Trophoblast cell (in vitro differentiated cells and primary cell): Measurements from ENCODE around the gene MRPL23.

ENCODE experiments used
- DNase-seq, 2 donors: peaks; one replicate each; pipeline ENCODE4 v3.0.0-alpha.2; 2016
- H2AFZ ChIP-seq: 2 replicates; pipeline ENCODE4 v1.6.1; 2013; ENCODE audit warnings: low read length, moderate library complexity, mild to moderate bottlenecking; ENCODE audit not compliant: insufficient read depth, poor library complexity
- H2AK5ac ChIP-seq: 2 replicates; pipeline ENCODE4 v1.6.1; 2013; ENCODE audit warnings: mild to moderate bottlenecking, low read length
- H2BK120ac ChIP-seq: 2 replicates; pipeline ENCODE4 v1.6.1; 2013; ENCODE audit warnings: low read length, mild to moderate bottlenecking, moderate library complexity; ENCODE audit not compliant: insufficient read depth, poor library complexity
- H2BK12ac ChIP-seq: 2 replicates; pipeline ENCODE4 v1.6.1; 2013; ENCODE audit warnings: mild to moderate bottlenecking, low read length, moderate library complexity
- H2BK5ac ChIP-seq: 2 replicates; pipeline ENCODE4 v1.6.1; 2013; ENCODE audit warnings: low read length, low read depth, moderate library complexity, mild to moderate bottlenecking; ENCODE audit not compliant: poor library complexity
- H3K14ac ChIP-seq: 2 replicates; pipeline ENCODE4 v1.6.1; 2013; ENCODE audit warnings: mild to moderate bottlenecking, low read length
- H3K18ac ChIP-seq: 2 replicates; pipeline ENCODE4 v1.6.1; 2013; ENCODE audit warnings: mild to moderate bottlenecking, low read length
- H3K23ac ChIP-seq: 2 replicates; pipeline ENCODE4 v1.6.1; 2013; ENCODE audit warnings: low read length
- H3K27ac ChIP-seq: 2 replicates; pipeline ENCODE4 v1.5.1; 2013; ENCODE audit warnings: low read depth, mild to moderate bottlenecking, inconsistent platforms, low read length, moderate library complexity
- H3K27me3 ChIP-seq: 2 replicates; pipeline ENCODE4 v1.6.1; 2013; ENCODE audit warnings: inconsistent platforms, mild to moderate bottlenecking, low read length, moderate library complexity; ENCODE audit not compliant: insufficient read depth
- H3K36me3 ChIP-seq, 2 experiments: 1 replicate in 1 of 2; 2 replicates in 1 of 2; pipeline ENCODE4 v1.6.1; 2013; ENCODE audit warnings: low read length in 2 of 2, mild to moderate bottlenecking in 2 of 2, moderate library complexity in 1 of 2; ENCODE audit not compliant: insufficient read depth in 2 of 2, control insufficient read depth in 1 of 2
- H3K4ac ChIP-seq: 2 replicates; pipeline ENCODE4 v1.6.1; 2013; ENCODE audit warnings: low read depth, mild to moderate bottlenecking, low read length, moderate library complexity
- H3K4me1 ChIP-seq, 2 experiments: 1 replicate in 1 of 2; 2 replicates in 1 of 2; pipeline ENCODE4 v1.6.1; 2013; ENCODE audit warnings: low read length in 2 of 2, mild to moderate bottlenecking in 2 of 2, moderate library complexity in 1 of 2; ENCODE audit not compliant: insufficient read depth in 2 of 2, control insufficient read depth in 1 of 2
- H3K4me2 ChIP-seq: 2 replicates; pipeline ENCODE4 v1.6.1; 2013; ENCODE audit warnings: inconsistent platforms, mild to moderate bottlenecking, low read length, moderate library complexity
- H3K4me3 ChIP-seq: 2 replicates; pipeline ENCODE4 v1.5.1; 2013; ENCODE audit warnings: mild to moderate bottlenecking, low read depth, low read length, inconsistent platforms
- H3K79me1 ChIP-seq: one replicate; pipeline ENCODE4 v1.6.1; 2013; ENCODE audit warnings: low read length
- H3K79me2 ChIP-seq: 2 replicates; pipeline ENCODE4 v1.6.1; 2013; ENCODE audit warnings: low read length, mild to moderate bottlenecking; ENCODE audit not compliant: control insufficient read depth, insufficient read depth, poor library complexity
- H3K9ac ChIP-seq: 2 replicates; pipeline ENCODE4 v1.6.1; 2013; ENCODE audit warnings: mild to moderate bottlenecking, low read length
- H3K9me3 ChIP-seq: 2 replicates; pipeline ENCODE4 v1.6.1; 2013; ENCODE audit warnings: low read depth, mild to moderate bottlenecking, control low read depth, inconsistent platforms, low read length; ENCODE audit not compliant: insufficient read depth
- H4K12ac ChIP-seq: 2 replicates; pipeline ENCODE4 v1.6.1; 2013; ENCODE audit warnings: low read depth, mild to moderate bottlenecking, low read length, moderate library complexity
- H4K8ac ChIP-seq: 2 replicates; pipeline ENCODE4 v1.6.1; 2013; ENCODE audit warnings: low read depth, mild to moderate bottlenecking, low read length, moderate library complexity
- H4K91ac ChIP-seq: one replicate; pipeline ENCODE4 v1.6.1; 2013; ENCODE audit warnings: low read depth, mild to moderate bottlenecking, low read length, moderate library complexity
- WGBS: extraction: QIAGEN DNeasy Blood & Tissue Kit; methylation state at CpG from one replicate; pipeline ENCODE4 v1.1.7; 2013; ENCODE audit warnings: missing lambda C conversion rate; ENCODE audit not compliant: insufficient read length, insufficient coverage; ENCODE audit errors: extremely low coverage; 5-methylcytosine and 5-hydroxymethylcytosine counted together

MRPL23 gene

GRCh38 chr11:1926156-1927025 is 20.7 kb upstream of the MRPL23 start:
- Histone ChIP-seq H4K12ac (no peak overlapping the region), H3K14ac (peak overlapping the region; percentile 14), H3K9ac (no peak overlapping the region), H3K79me2 (no peaks in the 10 kb centered on the region), H2BK5ac (no peak overlapping the region), H3K4me1 (peaks cover 18 to 21% of the 10 kb centered on the region in 2 experiments), H2AFZ (peak overlapping the region; percentile 38), H4K8ac (peak overlapping the region; percentile 11), H4K91ac (peak overlapping the region; percentile 84), H3K4me3 (no peak overlapping the region), H3K4me2 (no peak overlapping the region), H2AK5ac (peak overlapping the region; percentile 20), H3K18ac (no peak overlapping the region), H2BK12ac (peak overlapping the region; percentile 22), H3K4ac (peak overlapping the region; percentile 30), H2BK120ac (peak overlapping the region; percentile 45), H3K23ac (no peak overlapping the region), H3K27me3 (no peaks in the 10 kb centered on the region), H3K36me3 (no peaks in the 10 kb centered on the region), H3K9me3 (no peaks in the 10 kb centered on the region), H3K79me1 (peaks cover 7% of the 10 kb centered on the region), H3K27ac (no peak overlapping the region)
- DNase-seq = no peak
- no CpG with 5 or more reads among the region's 41 CpGs for WGBS

GRCh38 chr11:1927026-1927847 is 19.9 kb upstream of the MRPL23 start:
- Histone ChIP-seq H3K18ac (no peak overlapping the region), H3K4me3 (no peak overlapping the region), H2BK120ac (peak overlapping the region; percentile 45), H4K12ac (peak overlapping the region; percentile 25), H3K14ac (peak overlapping the region; percentile 32), H3K36me3 (no peaks in the 10 kb centered on the region), H4K8ac (peak overlapping the region; percentile 25), H3K27ac (peak overlapping the region; percentile 9), H3K4me2 (no peak overlapping the region), H3K9me3 (no peaks in the 10 kb centered on the region), H2BK5ac (peak overlapping the region; percentile 22), H3K4ac (peak overlapping the region; percentile 30), H3K23ac (no peak overlapping the region), H3K9ac (no peak overlapping the region), H2BK12ac (peak overlapping the region; percentile 22), H4K91ac (peak overlapping the region; percentile 84), H3K79me2 (no peaks in the 10 kb centered on the region), H3K79me1 (peaks cover 7% of the 10 kb centered on the region), H2AK5ac (no peak overlapping the region), H3K27me3 (no peaks in the 10 kb centered on the region), H2AFZ (peak overlapping the region; percentile 38), H3K4me1 (peaks cover 18 to 21% of the 10 kb centered on the region in 2 experiments)
- WGBS = no CpG with 5 or more reads among the region's 28 CpGs
- peak in 1 of 2 donors; percentile 14 for DNase-seq

GRCh38 chr11:1927848-1928469 is 19.2 kb upstream of the MRPL23 start:
- Histone ChIP-seq H2BK5ac (no peak overlapping the region), H3K4me2 (no peak overlapping the region), H3K9me3 (no peaks in the 10 kb centered on the region), H2AFZ (no peak overlapping the region), H3K4ac (no peak overlapping the region), H4K8ac (peak overlapping the region; percentile 25), H2BK12ac (peak overlapping the region; percentile 35), H3K27me3 (no peaks in the 10 kb centered on the region), H3K4me3 (no peak overlapping the region), H2BK120ac (peak overlapping the region; percentile 34), H4K12ac (peak overlapping the region; percentile 1), H3K18ac (no peak overlapping the region), H3K23ac (no peak overlapping the region), H3K79me2 (no peaks in the 10 kb centered on the region), H3K9ac (no peak overlapping the region), H3K79me1 (peaks cover 7% of the 10 kb centered on the region), H4K91ac (peak overlapping the region; percentile 75), H2AK5ac (no peak overlapping the region), H3K36me3 (no peaks in the 10 kb centered on the region), H3K4me1 (peaks cover 18 to 21% of the 10 kb centered on the region in 2 experiments), H3K14ac (peak overlapping the region; percentile 32), H3K27ac (no peak overlapping the region)
- no CpG with 5 or more reads among the region's 20 CpGs for WGBS
- no peak for DNase-seq

GRCh38 chr11:1928470-1928890 is 18.7 kb upstream of the MRPL23 start:
- Histone ChIP-seq H4K8ac (peak overlapping the region; percentile 8), H3K4me2 (no peak overlapping the region)

More at GRCh38 chr11:1928470-1928890, 18.7 kb upstream of the MRPL23 start:
- no peak overlapping the region for H2BK5ac ChIP-seq
- no peak overlapping the region for H2AFZ ChIP-seq
- H3K36me3 ChIP-seq = no peaks in the 10 kb centered on the region
- no peak overlapping the region for H3K23ac ChIP-seq
- H3K14ac ChIP-seq = no peak overlapping the region
- no peaks in the 10 kb centered on the region for H3K79me2 ChIP-seq
- peak in 1 of 2 donors; percentile 4 for DNase-seq
- H3K79me1 ChIP-seq = peaks cover 7% of the 10 kb centered on the region
- no peak overlapping the region for H3K4ac ChIP-seq
- H3K4me1 ChIP-seq = peaks cover 18 to 21% of the 10 kb centered on the region in 2 experiments
- H3K9ac ChIP-seq = no peak overlapping the region
- no peak overlapping the region for H3K4me3 ChIP-seq
- no peak overlapping the region for H3K18ac ChIP-seq
- no peak overlapping the region for H4K12ac ChIP-seq
- H3K27ac ChIP-seq = no peak overlapping the region
- peak overlapping the region; percentile 75 for H4K91ac ChIP-seq
- peaks cover 3% of the 10 kb centered on the region for H3K9me3 ChIP-seq
- no peak overlapping the region for H2AK5ac ChIP-seq
- WGBS = no CpG with 5 or more reads among the region's 13 CpGs
- no peak overlapping the region for H2BK12ac ChIP-seq
- H3K27me3 ChIP-seq = no peaks in the 10 kb centered on the region
- H2BK120ac ChIP-seq = no peak overlapping the region
